ENCODE results near the gene KIRREL3. TPM values are rescaled to one million over a fixed set of nuclear protein-coding genes. Genes with fewer than 3 reads are reported as not detected.

Gene KIRREL3
- total RNA-seq (2014; rRNA removed; shearing (Covaris generic)) (31.1 and 35.6 TPM in 2 replicates), polyA plus RNA-seq (2016; fragmentation: Nextera tagmentation; extraction: Ambion mirVana) (16.1 and 17.5 TPM in 2 replicates)

GRCh38 chr11:127000291-127000968, at the start of gene KIRREL3:
Gene KIRREL3 (minus strand): TSS chr11:127000770.
- peak; percentile 80 for DNase-seq
- H3K27me3 ChIP-seq (replicated peaks; ENCODE audit: insufficient read depth) = no peaks in the 10 kb centered on the region
- WGBS, 2 experiments (ENCODE audit: low coverage in 1 of 2, low lambda C conversion rate in 2 of 2, missing lambda C conversion rate in 2 of 2) = 1 to 2% methylated on average over 39 to 42 of the region's 42 CpGs
- no peaks in the 10 kb centered on the region for H4K20me1 ChIP-seq (ENCODE audit: insufficient read depth)
- peaks cover 7% of the 10 kb centered on the region; the same call in 1 of the 2 replicates for H3F3A ChIP-seq (ENCODE audit: insufficient read depth)
- H3K9me3 ChIP-seq (ENCODE audit: low read depth) = no peaks in the 10 kb centered on the region
- no peak for TF ChIP-seq EZH2phosphoT487 (IDR thresholded peaks at IDR 0.05; ENCODE audit: insufficient read depth, low read depth)
- TF ChIP-seq EZH2 (IDR thresholded peaks at IDR 0.05; ENCODE audit: insufficient read depth, poor library complexity, severe bottlenecking) = no peak
- H2AFZ ChIP-seq = peak within 1 kb of the TSS; percentile 77
- peak within 1 kb of the TSS; percentile 90 for H3K4me3 ChIP-seq
- no peaks in the 10 kb centered on the region for H3K9me2 ChIP-seq (ENCODE audit: insufficient read depth)
- H3K79me2 ChIP-seq (ENCODE audit: insufficient read depth) = peaks cover 62% of the 10 kb centered on the region
- no peaks in the 10 kb centered on the region for H3K36me3 ChIP-seq (ENCODE audit: low read depth)
- peak within 1 kb of the TSS; percentile 82 for H3K9ac ChIP-seq
- in situ Hi-C loops (cut with MboI) = no loop called here
- peak within 1 kb of the TSS; percentile 85 for H3K4me2 ChIP-seq (ENCODE audit: unreplicated experiment)
- H3K27ac ChIP-seq = peak within 1 kb of the TSS; percentile 25
- H3K4me1 ChIP-seq (ENCODE audit: insufficient read depth) = peaks cover 52% of the 10 kb centered on the region

GRCh38 chr11:127050186-127050585, 49.6 kb upstream of the KIRREL3 start:
- in situ Hi-C loops (cut with MboI) = no loop called here
- H3K4me1 ChIP-seq (ENCODE audit: insufficient read depth) = peaks cover 8% of the 10 kb centered on the region; the same call in 1 of the 2 replicates
- H3K79me2 ChIP-seq (ENCODE audit: insufficient read depth) = no peaks in the 10 kb centered on the region
- peaks cover 8% of the 10 kb centered on the region; the same call in 1 of the 2 replicates for H3F3A ChIP-seq (ENCODE audit: insufficient read depth)
- no peak overlapping the region for H2AFZ ChIP-seq
- H3K9ac ChIP-seq = no peak overlapping the region
- no peaks in the 10 kb centered on the region for H3K36me3 ChIP-seq (ENCODE audit: low read depth)
- TF ChIP-seq EZH2phosphoT487 (IDR thresholded peaks at IDR 0.05; ENCODE audit: insufficient read depth, low read depth) (no peak), EZH2 (IDR thresholded peaks at IDR 0.05; ENCODE audit: insufficient read depth, poor library complexity, severe bottlenecking) (no peak)
- H3K27me3 ChIP-seq (replicated peaks; ENCODE audit: insufficient read depth) = no peaks in the 10 kb centered on the region
- H3K9me3 ChIP-seq (ENCODE audit: low read depth) = no peaks in the 10 kb centered on the region
- H3K4me3 ChIP-seq = no peak overlapping the region
- DNase-seq = no peak
- H3K4me2 ChIP-seq (ENCODE audit: unreplicated experiment) = no peak overlapping the region
- H4K20me1 ChIP-seq (ENCODE audit: insufficient read depth) = no peaks in the 10 kb centered on the region
- H3K9me2 ChIP-seq (ENCODE audit: insufficient read depth) = no peaks in the 10 kb centered on the region
- 83 to 86% methylated on average over 1 of the region's 1 CpG for WGBS, 2 experiments (ENCODE audit: low coverage in 1 of 2, low lambda C conversion rate in 2 of 2, missing lambda C conversion rate in 2 of 2)
- H3K27ac ChIP-seq = no peak overlapping the region

DNA sequence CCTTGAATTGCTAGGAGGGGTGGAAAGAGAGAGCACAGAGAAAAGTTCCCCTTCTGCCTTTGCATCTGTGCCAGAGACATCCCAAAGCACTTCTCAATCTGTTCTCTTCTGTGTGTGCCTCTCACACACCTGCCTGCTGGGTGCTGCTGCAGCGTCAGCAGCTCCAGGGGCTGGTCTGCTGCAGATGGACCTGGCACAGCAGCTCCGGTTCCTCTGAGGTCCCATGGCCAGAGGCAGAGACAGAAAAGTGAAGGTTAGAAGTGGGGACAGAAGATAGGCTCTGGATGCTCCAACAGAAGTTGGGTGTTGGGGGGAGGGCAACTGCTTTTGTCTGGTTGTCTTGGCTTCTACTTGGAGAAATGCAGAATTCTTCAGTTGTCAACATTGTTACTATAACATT, 48.9 kb upstream of the KIRREL3 start:
- no peaks in the 10 kb centered on the region for H4K20me1 ChIP-seq (ENCODE audit: insufficient read depth)
- 63 to 69% methylated on average over 2 of the region's 2 CpGs for WGBS, 2 experiments (ENCODE audit: low coverage in 1 of 2, low lambda C conversion rate in 2 of 2, missing lambda C conversion rate in 2 of 2)
- H3K27ac ChIP-seq = no peak overlapping the region
- peaks cover 8% of the 10 kb centered on the region; the same call in 1 of the 2 replicates for H3K4me1 ChIP-seq (ENCODE audit: insufficient read depth)
- H3K4me3 ChIP-seq = no peak overlapping the region
- no peaks in the 10 kb centered on the region for H3K27me3 ChIP-seq (replicated peaks; ENCODE audit: insufficient read depth)
- no peak for DNase-seq
- H3K9me3 ChIP-seq (ENCODE audit: low read depth) = no peaks in the 10 kb centered on the region
- H2AFZ ChIP-seq = no peak overlapping the region
- in situ Hi-C loops (cut with MboI) = no loop called here
- no peaks in the 10 kb centered on the region for H3K9me2 ChIP-seq (ENCODE audit: insufficient read depth)
- TF ChIP-seq EZH2phosphoT487 (IDR thresholded peaks at IDR 0.05; ENCODE audit: insufficient read depth, low read depth) (no peak), EZH2 (IDR thresholded peaks at IDR 0.05; ENCODE audit: insufficient read depth, poor library complexity, severe bottlenecking) (no peak)
- H3K36me3 ChIP-seq (ENCODE audit: low read depth) = no peaks in the 10 kb centered on the region
- no peak overlapping the region for H3K9ac ChIP-seq
- H3K4me2 ChIP-seq (ENCODE audit: unreplicated experiment) = no peak overlapping the region
- H3K79me2 ChIP-seq (ENCODE audit: insufficient read depth) = no peaks in the 10 kb centered on the region
- H3F3A ChIP-seq (ENCODE audit: insufficient read depth) = peaks cover 8% of the 10 kb centered on the region; the same call in 1 of the 2 replicates

DNA sequence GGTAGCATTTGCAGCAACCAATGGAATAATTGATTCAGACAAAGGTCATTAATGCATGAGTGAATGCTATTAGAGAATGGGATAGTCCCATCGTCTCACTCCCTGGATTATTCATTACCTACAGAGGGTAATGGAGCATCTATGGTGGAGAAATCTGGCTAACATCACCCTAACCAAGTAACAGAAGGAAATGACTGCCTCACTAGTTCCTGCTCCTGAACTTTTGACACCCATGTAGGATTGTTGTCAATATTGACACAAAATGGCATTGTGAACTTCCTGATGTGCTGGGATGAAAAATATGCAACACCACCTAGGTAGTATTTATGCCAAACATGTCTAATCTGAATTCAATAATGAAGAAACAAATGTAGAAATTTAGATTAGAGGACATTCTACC, 44.0 kb upstream of the KIRREL3 start:
- Histone ChIP-seq H3K9me2 (ENCODE audit: insufficient read depth) (no peaks in the 10 kb centered on the region), H4K20me1 (ENCODE audit: insufficient read depth) (no peaks in the 10 kb centered on the region), H3K27me3 (replicated peaks; ENCODE audit: insufficient read depth) (no peaks in the 10 kb centered on the region), H3K4me3 (no peak overlapping the region), H3F3A (ENCODE audit: insufficient read depth) (peaks cover 21% of the 10 kb centered on the region), H3K79me2 (ENCODE audit: insufficient read depth) (no peaks in the 10 kb centered on the region), H3K27ac (no peak overlapping the region), H3K9me3 (ENCODE audit: low read depth) (no peaks in the 10 kb centered on the region), H2AFZ (no peak overlapping the region), H3K36me3 (ENCODE audit: low read depth) (no peaks in the 10 kb centered on the region), H3K4me1 (ENCODE audit: insufficient read depth) (peaks cover 33% of the 10 kb centered on the region), H3K4me2 (ENCODE audit: unreplicated experiment) (no peak overlapping the region), H3K9ac (no peak overlapping the region)
- in situ Hi-C loops (cut with MboI) = no loop called here
- no peak for DNase-seq
- no peak for TF ChIP-seq EZH2 (IDR thresholded peaks at IDR 0.05; ENCODE audit: insufficient read depth, poor library complexity, severe bottlenecking)
- TF ChIP-seq EZH2phosphoT487 (IDR thresholded peaks at IDR 0.05; ENCODE audit: insufficient read depth, low read depth) = no peak
- 14 to 45% methylated on average over 1 of the region's 1 CpG for WGBS, 2 experiments (ENCODE audit: low coverage in 1 of 2, low lambda C conversion rate in 2 of 2, missing lambda C conversion rate in 2 of 2)
